Common myeloid progenitor, CD34-positive (primary cell): ENCODE measurements around the gene RBBP8NL.

ENCODE experiments used
- CTCF ChIA-PET: fragments of 350-600 bp; sonication (Branson Sonifier 250); formaldehyde crosslinking; loops from one replicate; lab custom pipeline; 2021; ENCODE audit warnings: antibody characterized with exemption; lab: Charles Lee
- POLR2A ChIA-PET: fragments of 350-600 bp; sonication (Branson Sonifier 250); formaldehyde crosslinking; loops from one replicate; lab custom pipeline; 2021; ENCODE audit warnings: antibody characterized with exemption; lab: Charles Lee
- DNase-seq, 3 donors: peaks; one replicate each; pipeline versions ENCODE4 v3.0.0 to v3.0.0-alpha.2; 2013
- H3K27ac ChIP-seq, 2 experiments: 1 replicate in 1 of 2; 2 replicates in 1 of 2; pipeline ENCODE4 v1.7.0; 2013; ENCODE audit warnings: inconsistent platforms in 2 of 2, low read length in 2 of 2, mild to moderate bottlenecking in 2 of 2, low read depth in 1 of 2, moderate library complexity in 1 of 2; ENCODE audit not compliant: severe bottlenecking in 2 of 2, insufficient read depth in 1 of 2, poor library complexity in 1 of 2
- H3K27me3 ChIP-seq, 5 experiments: replicated peaks in 2 of 5; 1 replicate in 3 of 5; 2 replicates in 2 of 5; pipeline versions ENCODE4 v1.6.1 to v1.7.0; 2013; ENCODE audit warnings: low read length in 4 of 5, mild to moderate bottlenecking in 2 of 5, moderate library complexity in 2 of 5, inconsistent platforms in 1 of 5; ENCODE audit not compliant: insufficient read depth in 5 of 5, control insufficient read depth in 4 of 5
- H3K36me3 ChIP-seq, 4 experiments: 1 replicate in 2 of 4; 2 replicates in 2 of 4; pipeline versions ENCODE4 v1.6.1 to v1.7.0; 2013; ENCODE audit warnings: low read length in 3 of 4, control low read depth in 1 of 4, mild to moderate bottlenecking in 1 of 4; ENCODE audit not compliant: control insufficient read depth in 4 of 4, insufficient read depth in 4 of 4
- H3K4me1 ChIP-seq, 4 experiments: 1 replicate in 3 of 4; 2 replicates in 1 of 4; pipeline versions ENCODE4 v1.6.1 to v1.7.1; 2013; ENCODE audit warnings: low read length in 3 of 4, mild to moderate bottlenecking in 3 of 4, control low read depth in 1 of 4, inconsistent platforms in 1 of 4, moderate library complexity in 1 of 4; ENCODE audit not compliant: control insufficient read depth in 4 of 4, insufficient read depth in 4 of 4; ENCODE audit errors: control extremely low read depth in 1 of 4
- H3K4me3 ChIP-seq, 7 experiments: 1 replicate in 4 of 7; 2 replicates in 3 of 7; pipeline versions ENCODE4 v1.5.1 to v1.7.0; 2013; ENCODE audit warnings: mild to moderate bottlenecking in 7 of 7, low read length in 6 of 7, moderate library complexity in 6 of 7, inconsistent platforms in 2 of 7, low read depth in 2 of 7, control low read depth in 1 of 7; ENCODE audit not compliant: insufficient read depth in 4 of 7, control insufficient read depth in 1 of 7; ENCODE audit errors: extremely low read depth in 1 of 7
- H3K9me3 ChIP-seq, 5 experiments: 1 replicate in 4 of 5; 2 replicates in 1 of 5; pipeline versions ENCODE4 v1.6.1 to v1.7.1; 2013; ENCODE audit warnings: low read length in 4 of 5, mild to moderate bottlenecking in 2 of 5, inconsistent platforms in 1 of 5, low read depth in 1 of 5, moderate library complexity in 1 of 5; ENCODE audit not compliant: control insufficient read depth in 4 of 5, insufficient read depth in 2 of 5; ENCODE audit errors: control extremely low read depth in 1 of 5
- WGBS: methylation state at CpG from one replicate; pipeline ENCODE4 v1.1.5; 2013; ENCODE audit not compliant: insufficient coverage; 5-methylcytosine and 5-hydroxymethylcytosine counted together

The RBBP8NL gene

GRCh38 chr20:62362991-62363919 lies 64.1 kb downstream of the RBBP8NL start:
- Histone ChIP-seq H3K27me3 (peaks cover 0 to 36% (median 10%) of the 10 kb centered on the region in 5 experiments), H3K27ac (no peak overlapping the region), H3K4me1 (peaks cover 0 to 19% (median 19%) of the 10 kb centered on the region in 4 experiments), H3K4me3 (no peak overlapping the region), H3K9me3 (no peaks in the 10 kb centered on the region), H3K36me3 (no peaks in the 10 kb centered on the region)
- ChIA-PET CTCF (interaction anchor here (0.7 to 1.1 kb wide), 3 partner anchors 20 to 22 kb away, joined by 3 to 4 read pairs (median 3); no protein-coding TSS in a partner anchor), POLR2A (interaction anchor here (0.6 to 0.8 kb wide), 2 partner anchors 24 to 28 kb away, joined by 3 to 4 read pairs; partner anchors contain the start of gene RPS21)
- DNase-seq, result no peak
- WGBS, result 88% methylated on average over 18 of the region's 20 CpGs

- Histone ChIP-seq H3K27ac (no peak overlapping the region), H3K9me3 (no peaks in the 10 kb centered on the region), H3K4me1 (peaks cover 0 to 16% (median 14%) of the 10 kb centered on the region in 4 experiments), H3K4me3 (no peak overlapping the region), H3K36me3 (no peaks in the 10 kb centered on the region), H3K27me3 (peaks cover 0 to 29% (median 4%) of the 10 kb centered on the region in 5 experiments)
- ChIA-PET CTCF (interaction anchor here (1.1 kb wide), 1 partner anchor 20 kb away, joined by 3 read pairs; no protein-coding TSS in a partner anchor), POLR2A (interaction anchor here (0.6 kb wide), 1 partner anchor 29 kb away, joined by 4 read pairs; no protein-coding TSS in a partner anchor)
- WGBS, result 74% methylated on average over 11 of the region's 13 CpGs
- DNase-seq, result no peak
Measured at GRCh38 chr20:62362590-62362940, 64.8 kb downstream of the RBBP8NL start.

GRCh38 chr20:62361799-62362589 lies 65.3 kb downstream of the RBBP8NL start:
- no peak overlapping the region for H3K27ac ChIP-seq
- ChIA-PET CTCF (interaction anchor here (1.1 kb wide), 1 partner anchor 21 kb away, joined by 3 read pairs; no protein-coding TSS in a partner anchor), POLR2A (no interaction called here)
- DNase-seq, result no peak
- peaks cover 0 to 19% (median 15%) of the 10 kb centered on the region in 4 experiments for H3K4me1 ChIP-seq
- H3K4me3 ChIP-seq, result no peak overlapping the region
- no peaks in the 10 kb centered on the region for H3K36me3 ChIP-seq
- H3K9me3 ChIP-seq, result no peaks in the 10 kb centered on the region
- whole genome bisulfite sequencing, result 95% methylated on average over 34 of the region's 34 CpGs
- H3K27me3 ChIP-seq, result peaks cover 0 to 25% (median 4%) of the 10 kb centered on the region in 5 experiments

GRCh38 chr20:62360854-62361798 lies 66.2 kb downstream of the RBBP8NL start:
- no peak overlapping the region for H3K4me3 ChIP-seq
- CTCF ChIA-PET, result no interaction called here

More at GRCh38 chr20:62360854-62361798, 66.2 kb downstream of the RBBP8NL start:
- POLR2A ChIA-PET, result no interaction called here
- Histone ChIP-seq H3K9me3 (no peaks in the 10 kb centered on the region), H3K4me1 (peaks cover 0 to 21% (median 15%) of the 10 kb centered on the region in 4 experiments), H3K27me3 (peaks cover 0 to 18% (median 3%) of the 10 kb centered on the region in 5 experiments), H3K36me3 (no peaks in the 10 kb centered on the region), H3K27ac (no peak overlapping the region)
- DNase-seq, result no peak
- 91% methylated on average over 14 of the region's 25 CpGs for WGBS
